ENCODE results near the gene ADGRL3. TPM values are rescaled to one million over a fixed set of nuclear protein-coding genes. Genes with fewer than 3 reads are reported as not detected.

ADGRL3 gene
- total RNA-seq, 3 donors from 2014 or later (not counting 1 experiment from before 2014, with no cell fraction given) = not detected

- Mint-ChIP-seq H3K36me3 (no peaks in the 10 kb centered on the region), H3K9me3 (peaks cover 12 to 16% of the 10 kb centered on the region in 2 donors), H3K4me3 (no peak overlapping the region), H3K4me1 (no peaks in the 10 kb centered on the region), H3K27ac (no peak overlapping the region), H3K27me3 (ENCODE audit: low read depth in 2 of 2) (no peaks in the 10 kb centered on the region)
- H3K4me1 ChIP-seq (ENCODE audit: control insufficient read depth, insufficient read depth, low read length) = no peaks in the 10 kb centered on the region
- no peaks in the 10 kb centered on the region for H3K9me3 ChIP-seq (ENCODE audit: control insufficient read depth, insufficient read depth, low read length)
- no peaks in the 10 kb centered on the region for H3K27me3 ChIP-seq (ENCODE audit: control insufficient read depth, insufficient read depth, low read length)
- H3K4me3 ChIP-seq (ENCODE audit: low read length) = no peak overlapping the region
- TF ChIP-seq CTCF (IDR thresholded peaks at IDR 0.05) = no peak
- no peaks in the 10 kb centered on the region for H3K36me3 ChIP-seq (ENCODE audit: control insufficient read depth, insufficient read depth, low read length)
- intact Hi-C loops (cut with micrococcal nuclease) = no loop called here
- no peak for DNase-seq
- WGBS (ENCODE audit: insufficient coverage) = 80% methylated on average over 1 of the region's 1 CpG
- ATAC-seq = no peak
- no peak overlapping the region for H3K27ac ChIP-seq (ENCODE audit: low read length)
These were observed 715.4 kb downstream of the ADGRL3 start for GRCh38 chr4:61915501-61915900.

GRCh38 chr4:61918507-61918906 lies 718.4 kb downstream of the ADGRL3 start:
- Mint-ChIP-seq H3K4me3 (no peak overlapping the region), H3K27me3 (ENCODE audit: low read depth in 2 of 2) (no peaks in the 10 kb centered on the region), H3K9me3 (peaks cover 12 to 16% of the 10 kb centered on the region in 2 donors), H3K36me3 (no peaks in the 10 kb centered on the region), H3K27ac (no peak overlapping the region), H3K4me1 (no peaks in the 10 kb centered on the region)
- intact Hi-C loops (cut with micrococcal nuclease) = no loop called here
- Histone ChIP-seq H3K36me3 (ENCODE audit: control insufficient read depth, insufficient read depth, low read length) (no peaks in the 10 kb centered on the region), H3K27ac (ENCODE audit: low read length) (no peak overlapping the region), H3K27me3 (ENCODE audit: control insufficient read depth, insufficient read depth, low read length) (no peaks in the 10 kb centered on the region), H3K4me3 (ENCODE audit: low read length) (no peak overlapping the region), H3K4me1 (ENCODE audit: control insufficient read depth, insufficient read depth, low read length) (no peaks in the 10 kb centered on the region), H3K9me3 (ENCODE audit: control insufficient read depth, insufficient read depth, low read length) (no peaks in the 10 kb centered on the region)
- ATAC-seq (no peak), DNase-seq (no peak)
- no peak for TF ChIP-seq CTCF (IDR thresholded peaks at IDR 0.05)

- Histone ChIP-seq H3K4me1 (ENCODE audit: control insufficient read depth, insufficient read depth, low read length) (no peaks in the 10 kb centered on the region), H3K27me3 (ENCODE audit: control insufficient read depth, insufficient read depth, low read length) (no peaks in the 10 kb centered on the region), H3K4me3 (ENCODE audit: low read length) (no peak overlapping the region), H3K9me3 (ENCODE audit: control insufficient read depth, insufficient read depth, low read length) (no peaks in the 10 kb centered on the region), H3K27ac (ENCODE audit: low read length) (no peak overlapping the region), H3K36me3 (ENCODE audit: control insufficient read depth, insufficient read depth, low read length) (no peaks in the 10 kb centered on the region)
- intact Hi-C loops (cut with micrococcal nuclease) = no loop called here
- H3K4me3 Mint-ChIP-seq = no peak overlapping the region
- H3K9me3 Mint-ChIP-seq = peaks cover 12 to 16% of the 10 kb centered on the region in 2 donors
- TF ChIP-seq CTCF (IDR thresholded peaks at IDR 0.05) = no peak
- H3K27me3 Mint-ChIP-seq (ENCODE audit: low read depth in 2 of 2) = no peaks in the 10 kb centered on the region
- no peaks in the 10 kb centered on the region for H3K4me1 Mint-ChIP-seq
- no peaks in the 10 kb centered on the region for H3K36me3 Mint-ChIP-seq
- WGBS (ENCODE audit: insufficient coverage) = 81% methylated on average over 1 of the region's 2 CpGs
- no peak overlapping the region for H3K27ac Mint-ChIP-seq
- DNase-seq = no peak
- no peak for ATAC-seq
These were observed 718.9 kb downstream of the ADGRL3 start for GRCh38 chr4:61918987-61919386.

GRCh38 chr4:61919561-61919960 lies 719.4 kb downstream of the ADGRL3 start:
- intact Hi-C loops (cut with micrococcal nuclease) = no loop called here
- H3K36me3 Mint-ChIP-seq = no peaks in the 10 kb centered on the region
- no peak overlapping the region for H3K27ac Mint-ChIP-seq
- Histone ChIP-seq H3K27ac (ENCODE audit: low read length) (no peak overlapping the region), H3K4me1 (ENCODE audit: control insufficient read depth, insufficient read depth, low read length) (no peaks in the 10 kb centered on the region), H3K4me3 (ENCODE audit: low read length) (no peak overlapping the region), H3K27me3 (ENCODE audit: control insufficient read depth, insufficient read depth, low read length) (no peaks in the 10 kb centered on the region), H3K9me3 (ENCODE audit: control insufficient read depth, insufficient read depth, low read length) (no peaks in the 10 kb centered on the region), H3K36me3 (ENCODE audit: control insufficient read depth, insufficient read depth, low read length) (no peaks in the 10 kb centered on the region)
- H3K4me3 Mint-ChIP-seq = no peak overlapping the region
- H3K27me3 Mint-ChIP-seq (ENCODE audit: low read depth in 2 of 2) = no peaks in the 10 kb centered on the region
- TF ChIP-seq CTCF (IDR thresholded peaks at IDR 0.05) = no peak
- DNase-seq = no peak
- ATAC-seq = no peak
- H3K9me3 Mint-ChIP-seq = peaks cover 7 to 12% of the 10 kb centered on the region in 2 donors
- H3K4me1 Mint-ChIP-seq = no peaks in the 10 kb centered on the region
- WGBS (ENCODE audit: insufficient coverage) = 83% methylated on average over 1 of the region's 3 CpGs
